KOPT-K1 (cell line): Measurements from ENCODE around the gene HCFC1.

ENCODE experiments used
- H3K27ac ChIP-seq: fragments of 200-600 bp; sonication (generic); 2 replicates; pipeline ENCODE4 v1.5.1; 2016; ENCODE audit warnings: antibody characterized with exemption, mild to moderate bottlenecking, low read depth, low read length; ENCODE audit not compliant: poor library complexity, severe bottlenecking
- H3K36me3 ChIP-seq: fragments of 200-600 bp; sonication (generic); 2 replicates; pipeline ENCODE4 v1.5.1; 2017; ENCODE audit warnings: antibody characterized with exemption, mild to moderate bottlenecking, low read length, moderate library complexity; ENCODE audit not compliant: insufficient read depth
- H3K9me3 ChIP-seq: fragments of 200-600 bp; sonication (generic); 2 replicates; pipeline ENCODE4 v1.5.1; 2017; ENCODE audit warnings: antibody characterized with exemption, low read length, mild to moderate bottlenecking; ENCODE audit not compliant: insufficient read depth, poor library complexity, severe bottlenecking

HCFC1 gene

DNA sequence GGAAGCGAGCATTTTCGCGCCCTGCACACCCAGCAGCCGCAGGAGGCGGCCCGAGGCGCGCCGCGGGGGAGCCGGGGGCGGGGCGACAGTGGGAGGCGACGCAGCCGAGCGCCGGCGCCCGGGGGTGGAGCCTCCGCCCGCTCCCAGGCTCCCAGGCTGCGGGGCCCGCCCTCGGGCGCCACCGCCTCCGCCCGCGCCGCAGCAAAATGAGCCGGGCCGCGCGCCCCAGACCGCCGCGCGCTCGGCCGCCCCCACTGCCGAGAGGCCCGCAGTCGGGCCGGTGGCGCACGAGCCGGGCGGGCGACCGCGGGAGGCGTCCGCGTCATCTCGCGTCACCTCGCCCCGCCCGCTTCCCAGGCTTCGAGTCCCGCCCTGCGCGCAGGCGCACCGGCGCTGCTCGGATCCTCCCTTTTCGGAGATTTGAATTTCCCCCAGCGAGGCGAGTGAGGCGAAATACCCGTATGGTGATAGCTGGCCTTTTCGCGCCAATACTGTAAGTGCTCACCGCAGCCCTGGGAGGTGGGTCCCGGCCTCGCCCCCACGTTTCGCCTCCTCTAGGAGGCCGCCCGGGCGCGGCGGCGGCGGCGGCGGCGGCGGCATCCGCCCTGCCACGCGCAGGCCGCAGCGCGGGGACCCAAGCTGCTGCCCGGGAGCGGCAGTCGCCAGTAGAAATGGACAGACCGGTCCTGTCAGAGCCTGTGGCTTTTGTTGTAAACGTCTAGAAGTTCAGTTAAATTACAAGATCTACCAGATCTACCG lies 929 bp upstream of the HCFC1 start, which contains the start of gene TMEM187:
TMEM187 (plus strand) TSS at position 387 of the 759 bp plus-strand sequence. CDS start 9,309 bp downstream, outside the sequence.
- Histone ChIP-seq H3K36me3 (peaks cover 16% of the 10 kb centered on the region; the same call in 1 of the 2 replicates), H3K27ac (peak within 1 kb of the TSS; percentile 100), H3K9me3 (no peaks in the 10 kb centered on the region)

DNA sequence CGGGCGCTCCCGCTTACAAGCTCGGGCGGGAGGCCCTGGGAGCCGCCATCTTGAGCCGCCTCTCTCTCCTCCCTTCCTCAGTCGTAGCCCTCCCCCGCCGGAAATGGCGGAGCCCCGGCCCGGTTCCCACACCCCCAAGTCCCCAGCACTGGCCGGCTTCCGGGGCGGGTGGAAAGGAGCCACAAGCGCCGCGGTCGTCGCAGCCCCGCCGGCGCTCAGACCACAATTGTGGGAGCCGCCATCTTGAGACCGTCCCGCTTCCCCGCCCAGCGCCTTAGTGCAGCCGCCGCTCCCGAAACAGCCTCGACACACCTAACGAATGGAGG lies 531 bp downstream of the HCFC1 start:
- H3K36me3 ChIP-seq = peaks cover 28% of the 10 kb centered on the region; the same call in 1 of the 2 replicates
- H3K9me3 ChIP-seq = no peaks in the 10 kb centered on the region
- peak overlapping the region; percentile 100 for H3K27ac ChIP-seq

DNA sequence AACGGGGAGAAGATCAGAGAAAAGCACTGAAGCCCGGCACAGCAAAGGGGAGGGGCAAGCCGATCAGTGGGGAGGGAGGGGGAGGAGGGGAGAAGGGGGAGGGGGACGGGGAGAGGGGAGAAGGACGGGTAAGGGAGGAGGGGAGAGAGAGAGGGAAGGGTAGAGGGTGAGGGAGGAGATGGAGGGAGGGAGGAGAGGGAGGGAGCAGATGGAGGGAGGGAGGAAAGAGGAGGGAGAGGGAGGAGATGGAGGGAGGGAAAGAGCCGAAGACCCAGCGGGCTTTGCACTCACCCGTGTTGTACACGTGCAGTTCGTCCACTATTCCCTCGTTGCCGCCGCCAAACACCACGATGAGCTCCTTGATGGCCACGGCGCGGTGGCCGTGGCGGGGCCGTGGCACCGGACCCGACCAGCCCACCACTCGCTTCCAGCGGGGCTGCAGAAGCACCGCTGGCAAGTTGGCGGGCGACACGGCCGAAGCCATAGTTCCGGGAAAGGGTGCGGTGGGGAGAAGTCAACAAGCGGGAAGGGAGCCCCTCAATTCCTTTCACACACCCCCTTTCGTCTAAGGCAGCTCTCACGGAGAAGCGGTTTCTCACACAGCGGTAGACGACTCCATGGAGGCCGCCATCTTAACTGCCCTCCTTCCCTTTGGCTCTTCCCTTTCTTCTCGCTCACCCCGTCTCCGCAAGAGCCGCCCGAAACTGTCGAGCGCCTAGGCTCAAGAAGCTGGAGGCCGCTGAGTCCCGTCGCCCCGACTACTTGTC lies 1.1 kb downstream of the HCFC1 start:
- no peaks in the 10 kb centered on the region for H3K9me3 ChIP-seq
- peaks cover 32% of the 10 kb centered on the region; the same call in 1 of the 2 replicates for H3K36me3 ChIP-seq
- peak overlapping the region; percentile 100 for H3K27ac ChIP-seq

DNA sequence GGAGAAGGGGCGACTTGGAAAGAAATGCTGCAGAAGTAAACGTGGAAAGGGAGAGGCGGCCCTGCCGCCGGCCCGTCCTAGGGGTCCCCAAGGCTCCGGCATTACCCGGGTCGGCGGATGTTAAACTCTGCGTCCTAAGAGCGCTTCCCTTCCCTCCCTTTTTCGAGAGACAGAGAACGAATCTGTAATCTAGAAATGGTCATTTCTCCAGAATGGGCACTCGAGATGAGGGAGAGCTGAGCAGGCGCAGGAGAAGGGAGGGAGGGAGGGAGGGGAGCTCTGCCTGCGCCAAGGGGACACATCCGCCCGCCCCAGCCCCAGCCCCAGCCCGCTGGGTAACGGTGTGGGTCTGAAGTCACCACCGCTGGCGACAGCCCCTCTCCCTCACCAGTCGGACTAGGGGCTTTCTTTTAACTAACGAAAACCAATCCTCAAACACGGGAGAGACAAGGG lies 1.7 kb downstream of the HCFC1 start:
- Histone ChIP-seq H3K9me3 (no peaks in the 10 kb centered on the region), H3K36me3 (peaks cover 39% of the 10 kb centered on the region; the same call in 1 of the 2 replicates), H3K27ac (peak overlapping the region; percentile 100)

DNA sequence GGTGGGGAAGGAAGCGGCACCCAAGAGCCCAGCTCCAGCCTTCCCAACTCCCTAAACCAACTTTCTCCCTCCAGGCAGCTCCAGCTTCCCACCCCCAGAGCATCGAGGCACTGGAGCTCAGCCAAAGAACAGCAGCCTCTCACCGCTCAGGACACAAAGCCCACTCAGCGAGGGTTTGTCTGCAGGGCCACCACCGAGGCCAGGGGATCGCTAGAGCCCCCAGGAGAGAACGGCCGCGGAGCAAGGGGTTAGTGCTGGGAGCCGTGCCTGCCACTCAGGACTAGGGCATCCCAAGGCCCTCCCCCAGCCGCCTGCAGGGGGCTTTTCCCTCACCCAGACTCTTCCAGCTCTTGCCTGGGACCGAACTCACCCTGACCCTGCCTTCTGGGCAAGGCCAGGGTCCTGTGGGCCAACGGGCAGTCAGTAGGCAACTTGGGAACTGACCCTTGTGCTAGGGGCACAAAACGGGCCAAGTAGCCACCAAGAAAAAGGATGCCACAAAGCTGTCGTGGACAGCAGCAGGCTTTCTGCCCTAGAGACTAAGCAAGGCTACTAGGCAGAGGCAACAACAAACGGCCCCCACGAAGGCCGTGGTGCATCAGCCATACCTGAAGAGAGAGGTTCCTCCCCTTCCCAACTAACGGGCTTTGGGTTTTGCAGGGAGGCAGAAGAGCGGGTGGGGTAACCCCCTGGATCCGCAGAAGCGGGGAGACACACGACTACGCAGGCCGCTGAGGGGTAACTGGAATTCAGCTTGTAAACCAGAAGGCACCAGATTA lies 2.3 kb downstream of the HCFC1 start:
- Histone ChIP-seq H3K9me3 (no peaks in the 10 kb centered on the region), H3K27ac (peak overlapping the region; percentile 100), H3K36me3 (peaks cover 45% of the 10 kb centered on the region)

DNA sequence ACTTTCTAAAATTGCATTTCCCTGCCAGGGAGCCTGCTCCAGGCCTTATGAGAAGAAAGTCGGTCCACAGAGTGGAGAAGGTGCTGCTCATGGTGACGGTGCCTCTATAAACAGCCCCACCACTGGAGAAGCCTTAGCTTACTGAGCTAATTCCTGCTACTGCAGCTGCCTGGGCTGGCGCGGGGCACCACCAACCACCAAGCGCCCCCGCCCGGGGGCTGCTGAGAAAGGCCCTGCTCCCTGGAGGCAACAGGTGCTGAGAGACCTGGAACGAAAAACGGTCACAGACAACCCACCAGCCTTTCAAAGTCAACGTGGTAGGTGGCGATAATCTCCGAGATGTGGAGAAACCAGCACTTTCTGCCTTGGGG lies 2.9 kb downstream of the HCFC1 start:
- Histone ChIP-seq H3K9me3 (no peaks in the 10 kb centered on the region), H3K27ac (peak overlapping the region; percentile 100), H3K36me3 (peaks cover 50% of the 10 kb centered on the region)

DNA sequence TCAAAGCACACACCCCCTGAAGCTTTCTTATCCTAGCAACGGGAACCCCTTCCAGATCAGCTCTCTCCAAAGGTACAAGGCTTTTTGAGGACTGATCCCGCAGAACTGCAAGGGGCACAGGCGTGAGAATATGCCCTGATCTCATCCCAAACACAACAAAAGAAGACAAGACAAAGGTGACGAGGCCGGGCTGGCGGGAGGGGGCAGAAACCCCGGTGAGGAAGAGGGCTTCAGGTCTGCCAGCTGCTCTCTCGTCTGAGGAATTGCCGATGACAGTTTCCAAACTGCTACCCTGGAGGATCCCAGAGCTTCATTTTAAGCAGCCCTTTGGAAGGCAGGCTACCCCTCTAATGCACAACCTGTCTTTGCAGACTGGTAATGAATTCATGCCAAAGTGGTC lies 3.4 kb downstream of the HCFC1 start:
- Histone ChIP-seq H3K27ac (peak overlapping the region; percentile 100), H3K36me3 (peaks cover 55% of the 10 kb centered on the region), H3K9me3 (no peaks in the 10 kb centered on the region)

DNA sequence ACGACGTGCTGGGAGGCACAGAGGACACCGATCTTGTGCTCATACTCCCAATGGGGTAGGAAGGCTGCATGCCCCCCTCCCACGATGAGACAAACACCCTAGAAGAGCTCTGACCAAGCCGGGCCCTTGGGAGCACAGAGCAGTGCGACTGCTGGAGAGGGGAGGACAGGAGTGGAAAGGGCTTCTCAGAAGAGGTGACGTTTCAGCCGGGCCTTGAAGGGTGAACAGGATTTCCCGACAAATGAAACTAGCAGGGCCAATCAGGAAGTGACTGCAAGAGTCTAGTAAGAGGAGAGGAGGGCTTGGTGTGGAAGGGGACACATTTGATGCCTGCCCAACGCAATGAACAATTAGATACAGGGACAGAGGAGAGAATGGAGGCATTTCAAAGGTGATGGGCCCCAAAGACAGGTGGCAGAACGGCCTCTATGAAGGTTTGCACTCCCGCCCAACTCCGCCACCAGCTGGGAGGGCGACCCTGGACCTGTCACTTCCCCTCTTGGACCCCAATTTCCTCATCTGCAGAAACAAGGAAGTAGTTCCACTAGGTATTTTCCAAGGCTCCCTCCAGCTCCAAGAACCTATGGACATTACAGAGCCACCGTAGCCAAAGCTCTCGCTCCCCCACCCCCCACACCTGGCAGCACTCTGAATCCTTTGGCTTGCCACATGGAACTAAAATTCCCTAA lies 3.9 kb downstream of the HCFC1 start:
- peaks cover 61% of the 10 kb centered on the region for H3K36me3 ChIP-seq
- peak overlapping the region; percentile 100 for H3K27ac ChIP-seq
- H3K9me3 ChIP-seq = no peaks in the 10 kb centered on the region

DNA sequence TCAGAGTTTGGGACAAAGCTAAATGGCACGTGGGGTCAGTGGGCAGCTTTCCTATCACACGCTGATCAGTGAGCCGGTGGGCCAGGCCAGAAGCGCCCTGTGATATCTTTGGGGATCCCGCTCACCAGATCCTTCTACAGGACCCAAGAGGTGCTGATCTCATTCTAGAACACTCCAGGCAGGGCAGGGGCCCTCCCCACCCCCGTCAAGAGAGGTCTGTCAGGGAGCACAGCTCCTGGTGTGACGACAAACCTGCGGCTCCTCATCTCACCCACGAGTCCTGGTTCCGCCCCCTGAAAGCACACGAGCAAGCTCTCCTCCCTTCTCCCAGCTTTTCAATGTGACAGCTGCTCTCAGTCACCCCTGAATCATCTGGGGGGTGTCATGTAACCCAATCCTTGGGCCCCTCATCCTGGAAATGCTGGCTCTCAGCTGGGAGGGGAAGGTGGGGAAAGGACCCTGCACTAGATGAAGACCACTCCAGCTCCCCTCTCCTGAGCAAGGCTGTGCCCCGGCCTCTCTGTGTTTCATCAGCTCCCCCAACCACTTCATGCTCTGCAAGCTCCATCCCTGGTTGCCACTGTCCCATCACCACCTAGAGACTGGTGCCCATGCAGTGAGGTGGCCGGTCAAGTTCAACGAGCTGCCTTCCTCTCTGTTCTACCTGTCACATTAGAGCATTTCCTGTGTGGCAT lies 4.6 kb downstream of the HCFC1 start:
- H3K9me3 ChIP-seq = no peaks in the 10 kb centered on the region
- H3K27ac ChIP-seq = peak overlapping the region; percentile 100
- peaks cover 68% of the 10 kb centered on the region for H3K36me3 ChIP-seq

DNA sequence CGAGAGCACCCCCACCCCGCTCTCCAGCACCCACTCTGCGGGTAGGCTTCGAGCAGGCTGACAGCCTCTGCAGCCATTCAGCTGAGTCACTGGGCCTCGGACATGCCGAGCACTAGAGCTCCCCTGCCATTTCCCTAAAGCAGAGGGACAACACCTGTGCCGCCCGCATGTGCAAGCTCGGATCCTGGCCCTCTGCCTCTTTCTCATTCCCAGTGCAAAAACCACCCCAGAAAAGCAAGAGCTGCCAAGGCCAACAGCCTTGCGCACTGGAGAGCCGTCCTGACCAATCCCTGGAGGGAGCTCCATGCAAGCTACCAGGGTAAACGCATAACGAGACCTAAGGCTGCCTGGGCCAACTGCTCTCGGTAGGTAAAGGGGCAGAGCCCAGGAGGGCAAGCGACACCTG lies 5.3 kb downstream of the HCFC1 start:
- peak overlapping the region; percentile 100 for H3K27ac ChIP-seq
- peaks cover 75% of the 10 kb centered on the region for H3K36me3 ChIP-seq
- no peaks in the 10 kb centered on the region for H3K9me3 ChIP-seq

DNA sequence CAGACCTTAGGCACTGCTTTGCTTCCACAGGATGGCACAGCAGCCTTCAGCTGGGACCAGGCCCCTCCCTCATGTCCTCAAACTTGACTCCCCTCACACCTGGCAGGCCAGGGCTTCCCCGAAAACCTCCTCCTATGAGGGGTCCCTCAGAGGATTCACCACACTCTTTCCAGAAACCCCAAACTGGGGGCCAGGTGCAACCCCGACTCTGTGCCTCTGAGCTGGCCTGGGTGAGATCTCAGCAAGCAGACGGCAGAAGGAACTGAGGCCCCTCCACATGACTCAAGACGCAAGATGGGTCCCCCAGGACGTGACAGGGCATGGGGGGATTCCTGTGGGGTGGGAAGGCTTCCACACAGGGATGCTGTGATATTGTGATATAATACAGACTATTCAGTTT lies 6.2 kb downstream of the HCFC1 start:
- Histone ChIP-seq H3K27ac (peak overlapping the region; percentile 100), H3K9me3 (no peaks in the 10 kb centered on the region), H3K36me3 (peaks cover 84% of the 10 kb centered on the region)

DNA sequence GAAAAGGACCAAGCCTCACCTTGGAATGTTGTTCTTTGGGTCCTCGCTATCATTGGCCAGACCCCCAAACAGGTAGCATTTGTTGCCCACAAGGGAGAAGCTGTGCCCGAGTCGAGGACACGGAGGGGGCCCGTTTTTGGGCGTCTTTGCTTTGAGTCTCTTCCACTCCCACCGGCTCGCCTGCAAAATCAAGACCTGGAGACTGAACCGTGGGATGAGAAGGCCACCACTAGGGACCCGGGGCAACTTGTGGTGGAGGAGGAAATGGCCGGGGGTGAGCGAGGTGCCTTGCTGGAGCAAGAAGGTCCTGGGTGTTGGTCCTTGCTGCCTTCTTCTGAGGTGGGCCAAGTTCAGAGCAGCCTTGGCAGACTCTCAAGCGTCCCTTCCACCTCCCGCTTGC lies 7.5 kb downstream of the HCFC1 start:
- Histone ChIP-seq H3K9me3 (no peaks in the 10 kb centered on the region), H3K36me3 (peaks cover 90% of the 10 kb centered on the region), H3K27ac (no peak overlapping the region)

DNA sequence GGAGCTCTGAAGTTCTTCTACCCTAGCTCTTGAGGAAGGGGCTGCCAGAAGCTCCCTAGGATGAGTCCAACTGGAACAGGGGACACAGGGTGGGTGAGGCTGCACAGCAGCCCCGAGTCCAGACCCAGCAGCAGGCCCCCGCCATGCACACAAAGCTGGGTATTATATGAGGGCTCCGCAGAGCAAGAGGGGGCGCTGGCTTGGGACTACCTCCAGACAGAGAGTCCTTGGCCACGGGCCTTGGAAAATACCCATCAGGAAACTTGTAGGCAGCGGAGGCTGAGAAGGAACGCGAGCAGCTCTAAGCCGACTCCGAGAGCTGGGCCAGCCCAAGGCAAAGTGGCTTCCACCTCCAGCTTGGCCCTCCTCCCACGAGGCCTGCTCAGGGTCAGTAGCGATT lies 8.1 kb downstream of the HCFC1 start:
- Histone ChIP-seq H3K27ac (no peak overlapping the region), H3K36me3 (peaks cover 93% of the 10 kb centered on the region), H3K9me3 (no peaks in the 10 kb centered on the region)

DNA sequence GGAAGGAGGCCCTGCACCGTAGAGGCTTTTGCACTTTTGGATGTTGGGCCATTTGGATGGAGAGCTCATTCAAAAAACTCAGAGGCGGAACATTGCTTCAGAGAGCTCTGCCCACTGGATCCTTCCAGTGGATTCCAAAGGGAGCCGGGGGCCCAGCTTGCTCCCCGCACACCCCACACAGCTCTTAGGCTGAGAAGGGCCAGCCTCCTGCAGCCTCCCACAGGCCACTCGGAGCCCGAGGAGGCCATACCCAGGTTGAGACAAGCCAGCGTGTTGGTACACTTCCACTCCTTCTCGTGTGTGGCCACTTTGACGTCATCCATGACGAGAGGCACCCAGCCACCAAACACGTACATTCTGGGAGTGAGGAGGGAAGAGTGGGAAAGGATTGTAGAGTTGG lies 10.3 kb downstream of the HCFC1 start:
- no peaks in the 10 kb centered on the region for H3K9me3 ChIP-seq
- H3K36me3 ChIP-seq = peaks cover 99% of the 10 kb centered on the region
- H3K27ac ChIP-seq = no peak overlapping the region
